ENCODE measurements around the gene SAG. TPM values are rescaled to one million over a fixed set of nuclear protein-coding genes. Genes with fewer than 3 reads are reported as not detected.

SAG gene
- total and polyA plus RNA-seq, 8 donors: not detected

DNA sequence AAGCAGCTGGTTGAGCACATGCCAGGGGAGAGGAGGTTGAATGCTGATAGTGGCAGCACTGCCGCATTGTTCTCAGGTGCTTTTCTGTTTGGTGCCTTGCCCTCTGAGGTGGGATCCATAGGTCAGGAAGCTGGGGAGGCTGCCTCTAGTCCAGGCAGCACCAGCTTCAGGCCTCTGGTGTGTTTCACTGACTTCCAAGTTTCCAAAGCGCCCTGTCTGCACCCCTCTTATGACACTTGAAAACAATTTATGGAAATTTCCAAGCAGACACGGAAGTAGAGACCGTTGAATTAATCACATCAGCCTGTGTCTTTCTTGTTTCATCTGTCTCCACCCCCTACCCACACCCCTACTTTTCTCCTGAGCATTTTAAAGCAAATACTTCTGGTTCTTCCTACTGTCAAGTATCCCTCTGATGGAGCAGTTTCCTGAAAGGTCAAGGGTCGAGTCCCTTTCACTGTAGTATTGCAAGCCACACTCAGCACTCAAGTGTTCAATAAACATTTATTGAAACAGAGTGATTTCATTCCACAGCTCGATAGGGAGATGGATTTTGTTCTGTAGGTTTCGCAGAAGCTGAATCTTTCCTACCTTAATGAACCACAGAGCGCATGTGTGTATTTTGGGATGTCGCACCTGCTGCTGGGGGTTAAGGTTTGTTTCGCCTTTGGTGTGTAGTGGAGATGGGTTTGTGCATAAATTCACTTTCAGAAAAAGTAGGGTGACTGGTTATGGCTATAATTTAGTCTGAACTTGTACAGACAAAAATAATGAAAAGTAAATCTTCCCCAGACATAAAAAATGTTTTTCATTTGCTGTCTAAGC is 68.1 kb downstream of the SAG start:
- no peak overlapping the region for H3K27ac ChIP-seq
- H3K4me3 ChIP-seq: no peak overlapping the region
- intact Hi-C loops (cut with DNase I): no loop called here
- no peak for TF ChIP-seq CTCF (IDR thresholded peaks at IDR 0.05)
- FAIRE-seq: no peak
- no peaks in the 10 kb centered on the region for H3K27me3 ChIP-seq
- ATAC-seq: no peak
- 78 to 83% methylated on average over 10 of the region's 10 CpGs for WGBS, 2 donors
- H3K4me1 ChIP-seq: no peaks in the 10 kb centered on the region
- H3K36me3 ChIP-seq: no peaks in the 10 kb centered on the region
- DNase-seq: no peak
- no peaks in the 10 kb centered on the region for H3K9me3 ChIP-seq

- H3K27me3 ChIP-seq: no peaks in the 10 kb centered on the region
- H3K27ac ChIP-seq: no peak overlapping the region
- H3K4me1 ChIP-seq: peaks cover 0 to 5% (median 0%) of the 10 kb centered on the region in 3 donors
- intact Hi-C loops (cut with DNase I): no loop called here
- ATAC-seq (no peak), FAIRE-seq (no peak), DNase-seq (no peak)
- H3K4me3 ChIP-seq: no peak overlapping the region
- H3K36me3 ChIP-seq: no peaks in the 10 kb centered on the region
- H3K9me3 ChIP-seq: no peaks in the 10 kb centered on the region
- no peak for TF ChIP-seq CTCF (IDR thresholded peaks at IDR 0.05)
- 89 to 95% methylated on average over 6 of the region's 6 CpGs for WGBS, 2 donors
Measured at GRCh38 chr2:233379034-233379433, 71.4 kb downstream of the SAG start.

GRCh38 chr2:233379441-233379840 is 71.8 kb downstream of the SAG start:
- FAIRE-seq: no peak
- H3K4me1 ChIP-seq: peaks cover 0 to 5% (median 0%) of the 10 kb centered on the region in 3 donors
- no peak for ATAC-seq
- WGBS, 2 donors: 30 to 43% methylated on average over 1 of the region's 1 CpG
- no peak overlapping the region for H3K4me3 ChIP-seq
- intact Hi-C loops (cut with DNase I): no loop called here
- no peak for DNase-seq
- H3K36me3 ChIP-seq: no peaks in the 10 kb centered on the region
- no peaks in the 10 kb centered on the region for H3K9me3 ChIP-seq
- no peak overlapping the region for H3K27ac ChIP-seq
- H3K27me3 ChIP-seq: no peaks in the 10 kb centered on the region
- TF ChIP-seq CTCF (IDR thresholded peaks at IDR 0.05): no peak

DNA sequence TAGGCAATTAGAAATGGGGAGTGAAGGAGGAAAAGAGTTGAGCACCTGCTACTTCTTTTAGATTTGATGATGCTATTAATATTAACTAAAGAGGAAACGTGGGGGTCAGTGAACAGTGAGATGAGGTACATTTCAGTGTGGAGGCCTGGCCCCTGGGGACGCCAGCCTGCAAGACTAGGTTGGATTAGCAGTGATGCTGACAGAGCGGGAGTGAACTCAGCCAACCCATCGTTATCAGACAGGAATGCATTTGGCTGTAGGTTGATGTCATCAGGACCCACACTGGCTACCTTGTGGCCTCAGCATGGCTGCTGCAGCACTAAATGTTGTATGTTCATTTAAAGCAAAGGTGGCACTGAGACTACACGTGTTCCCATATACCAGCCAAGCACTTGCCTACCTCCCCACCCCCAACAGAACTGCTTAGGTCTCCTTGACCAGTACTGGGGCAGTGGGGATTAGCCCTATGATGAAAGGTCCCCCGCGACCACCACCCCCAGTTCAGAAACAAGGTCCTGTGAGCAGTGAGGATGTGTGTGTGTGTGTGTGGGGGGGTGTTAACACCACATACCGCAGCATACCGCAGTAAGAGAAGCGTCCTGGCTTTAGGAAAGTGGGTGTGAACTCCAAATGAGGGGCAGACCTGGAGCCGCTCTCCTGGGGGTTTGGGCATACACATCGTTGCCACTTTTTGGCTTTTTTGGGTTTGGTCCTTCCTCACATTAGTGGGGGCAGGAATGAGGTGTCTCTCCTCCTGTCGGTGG is 72.7 kb downstream of the SAG start:
- no peak for TF ChIP-seq CTCF (IDR thresholded peaks at IDR 0.05)
- DNase-seq: no peak
- no peak overlapping the region for H3K27ac ChIP-seq
- H3K36me3 ChIP-seq: no peaks in the 10 kb centered on the region
- no peak for ATAC-seq
- H3K27me3 ChIP-seq: no peaks in the 10 kb centered on the region
- no peak overlapping the region for H3K4me3 ChIP-seq
- no peaks in the 10 kb centered on the region for H3K9me3 ChIP-seq
- intact Hi-C loops (cut with DNase I): no loop called here
- 89 to 93% methylated on average over 13 of the region's 13 CpGs for WGBS, 2 donors
- no peak for FAIRE-seq
- H3K4me1 ChIP-seq: peaks cover 0 to 5% (median 0%) of the 10 kb centered on the region in 3 donors
